GM12878 (cell line): ENCODE data around the gene SGIP1. TPM values are rescaled to one million over a fixed set of nuclear protein-coding genes. Genes with fewer than 3 reads are reported as not detected.

Experiments used
- ATAC-seq: fragments of 200-7000 bp; cut with Tn5 transposase; 3 replicates; pipeline ENCODE4 v1.9.1; 2020; ENCODE audit warnings: mild to moderate bottlenecking, moderate library complexity
- BruUV-seq: library from RNA; stranded (reverse); fragments of 400-500 nt; replicated peaks from 2 replicates; lab custom pipeline; 2021; lab: Mats Ljungman, UMichigan
- CTCF ChIA-PET: fragments of 300-600 bp; sonication (Branson Sonifier 250); formaldehyde crosslinking; extraction: SDS; loops from one replicate; lab custom pipeline; 2021; ENCODE audit warnings: inconsistent platforms; lab: Yijun Ruan, JAX
- POLR2A ChIA-PET: fragments of 350-600 bp; formaldehyde crosslinking; extraction: SDS; loops from one replicate; lab custom pipeline; 2021; ENCODE audit warnings: inconsistent platforms; lab: Charles Lee
- RAD21 ChIA-PET: fragments of 300-600 bp; sonication (Branson Sonifier 250); formaldehyde crosslinking; loops from one replicate; lab custom pipeline; 2023; ENCODE audit warnings: antibody characterized with exemption; ENCODE audit not compliant: unreplicated experiment; lab: Charles Lee
- SMC1A ChIA-PET: fragments of 300-600 bp; sonication (Branson Sonifier 250); formaldehyde crosslinking; loops from one replicate; lab custom pipeline; 2023; ENCODE audit not compliant: unreplicated experiment, uncharacterized antibody; lab: Charles Lee
- DNase-seq: peaks from one replicate; pipeline ENCODE4 v3.0.0-alpha.2; 2011; ENCODE audit warnings: low read depth, low spot score
- FAIRE-seq: peaks from 3 replicates; lab custom pipeline; 2011; peaks lifted over from hg19 to GRCh38; lab: Jason Lieb, UNC
- H2AFZ ChIP-seq: 2 replicates; pipeline ENCODE4 v1.6.0; 2011; ENCODE audit warnings: low read depth, low read length, control low read depth; ENCODE audit not compliant: control insufficient read depth
- H3K27ac ChIP-seq: 2 replicates; pipeline ENCODE4 v1.5.1; 2011; ENCODE audit warnings: control low read depth; ENCODE audit not compliant: control insufficient read depth, insufficient read depth
- H3K27me3 ChIP-seq, 2 experiments: replicated peaks in 1 of 2; 2 replicates each; pipeline versions ENCODE4 v1.6.0 to v1.6.1; 2011; ENCODE audit warnings: low read length in 1 of 2; ENCODE audit not compliant: control insufficient read depth in 2 of 2, insufficient read depth in 2 of 2
- H3K36me3 ChIP-seq, 2 experiments: 2 replicates each; pipeline ENCODE4 v1.5.1; 2011; ENCODE audit warnings: low read length in 1 of 2; ENCODE audit not compliant: control insufficient read depth in 2 of 2, insufficient read depth in 2 of 2
- H3K4me1 ChIP-seq: 2 replicates; pipeline ENCODE4 v1.6.1; 2011; ENCODE audit warnings: mild to moderate bottlenecking, low read length, moderate library complexity, mixed read lengths; ENCODE audit not compliant: control insufficient read depth, insufficient read depth
- H3K4me2 ChIP-seq: 2 replicates; pipeline ENCODE4 v1.6.0; 2011; ENCODE audit warnings: control low read depth; ENCODE audit not compliant: control insufficient read depth, insufficient read depth
- H3K4me3 ChIP-seq: fragments of 200-600 bp; sonication (generic); 2 replicates; pipeline ENCODE4 v1.5.1; 2016
- H3K79me2 ChIP-seq: 2 replicates; pipeline ENCODE4 v1.6.0; 2011; ENCODE audit warnings: low read length; ENCODE audit not compliant: control insufficient read depth, insufficient read depth
- H3K9ac ChIP-seq: 2 replicates; pipeline ENCODE4 v1.8.0; 2011; ENCODE audit warnings: low read length, control low read depth, mixed read lengths; ENCODE audit not compliant: control insufficient read depth, insufficient read depth
- H3K9me3 ChIP-seq: replicated peaks from 3 replicates; pipeline ENCODE4 v1.5.1; 2011; ENCODE audit warnings: mild to moderate bottlenecking, low read length; ENCODE audit not compliant: control insufficient read depth, insufficient read depth
- H4K20me1 ChIP-seq: 2 replicates; pipeline ENCODE4 v1.6.0; 2011; ENCODE audit not compliant: control insufficient read depth, insufficient read depth
- ATF7 ChIP-seq: fragments of 450-650 bp; IDR thresholded peaks from 2 replicates; pipeline ENCODE4 v1.6.1; 2016; ENCODE audit warnings: low read depth, mild to moderate bottlenecking
- BCL11A ChIP-seq: IDR thresholded peaks from 2 replicates; pipeline ENCODE4 v1.6.1; 2011; ENCODE audit warnings: low read depth, low read length
- MAX ChIP-seq: IDR thresholded peaks from 2 replicates; pipeline ENCODE4 v1.6.1; 2012; ENCODE audit warnings: low read depth, low read length, improper control_type of control experiment
- MXI1 ChIP-seq: fragments of 150-350 bp; IDR thresholded peaks from 2 replicates; pipeline ENCODE4 v1.6.1; 2011; ENCODE audit warnings: low read depth, mild to moderate bottlenecking, inconsistent platforms, low read length, improper control_type of control experiment
- ZNF274 ChIP-seq: IDR thresholded peaks from one replicate; pipeline ENCODE4 v1.8.0; 2011; ENCODE audit not compliant: insufficient read length, insufficient read depth
- ZNF592 ChIP-seq: fragments of 450-650 bp; IDR thresholded peaks from 2 replicates; pipeline ENCODE4 v1.6.1; 2017; ENCODE audit warnings: mild to moderate bottlenecking, moderate library complexity
- WGBS: methylation state at CpG from one replicate; pipeline ENCODE4 v1.1.6; 2016; ENCODE audit warnings: low lambda C conversion rate; ENCODE audit not compliant: insufficient replicate concordance, insufficient coverage; ENCODE audit errors: missing lambda C conversion rate; 5-methylcytosine and 5-hydroxymethylcytosine counted together
- in situ Hi-C: fragments of 300-500 bp; cut with MboI; formaldehyde crosslinking; loops from 9 replicates; pipeline ENCODE4 v1.14.3; 2018; ENCODE audit warnings: mixed read lengths
- intact Hi-C: fragments of 100-400 bp; cut with micrococcal nuclease; formaldehyde crosslinking; loops from one replicate; pipeline ENCODE4 v1.14.2; 2022; ENCODE audit not compliant: unreplicated experiment
- polyA plus RNA-seq, 11 experiments: library from polyadenylated mRNA; depleted of rRNA in 4 of 11; unstranded in 6 of 11; stranded (reverse) in 5 of 11; fragments of >200 nt; fragmentation: Nextera tagmentation in 4 of 11; fragmentation: Illumina TruSeq in 1 of 11; extraction: Ambion mirVana in 4 of 11; extraction: Trizol in 1 of 11; gene quantifications; 1 replicate in 1 of 11; 2 replicates in 10 of 11; pipeline versions ENCODE4 v1.2.1 to v1.2.3, GENCODE V29; 2011 to 2016; ENCODE audit warnings: inconsistent platforms in 2 of 11, missing spikeins in 2 of 11, low read depth in 1 of 11
- total RNA-seq, 4 experiments: library from RNA; depleted of rRNA in 3 of 4; stranded (reverse); fragments of >200 nt in 3 of 4; fragmentation: Illumina TruSeq in 1 of 4; extraction: Trizol in 1 of 4; gene quantifications; 2 replicates each; pipeline versions ENCODE4 v1.2.1 to v1.2.3, GENCODE V29; 2013 to 2021

SGIP1 gene
- total and polyA plus RNA-seq, 10 of the 15 experiments (the other 5 are each of a cell fraction or from before 2014, with no cell fraction given), result 0.15 TPM; not detected in 9

- H3K27me3 ChIP-seq, result no peaks in the 10 kb centered on the region
- H3K4me2 ChIP-seq, result no peak overlapping the region
- no peaks in the 10 kb centered on the region for H3K4me1 ChIP-seq
- BruUV-seq, result no TSS peak
- POLR2A ChIA-PET, result no interaction called here
- WGBS, result 3% methylated on average over 2 of the region's 2 CpGs
- H3K27ac ChIP-seq, result no peak overlapping the region
- RAD21 ChIA-PET, result no interaction called here
- ATAC-seq (no peak), DNase-seq (no peak), FAIRE-seq (no peak)
- no peaks in the 10 kb centered on the region for H3K79me2 ChIP-seq
- in situ Hi-C loops, result no loop called here
- no peak overlapping the region for H2AFZ ChIP-seq
- H4K20me1 ChIP-seq, result no peaks in the 10 kb centered on the region
- no peaks in the 10 kb centered on the region for H3K9me3 ChIP-seq
- CTCF ChIA-PET, result no interaction called here
- H3K4me3 ChIP-seq, result no peak overlapping the region
- SMC1A ChIA-PET, result no interaction called here
- TF ChIP-seq ATF7, result no peak
- no peak for TF ChIP-seq ZNF592
- no peak for TF ChIP-seq ZNF274
- no peak for TF ChIP-seq MXI1
- TF ChIP-seq BCL11A, result no peak
- no peak for TF ChIP-seq MAX
- no peak overlapping the region for H3K9ac ChIP-seq
- intact Hi-C loops, result no loop called here
- no peaks in the 10 kb centered on the region for H3K36me3 ChIP-seq
These were observed 178.9 kb downstream of the SGIP1 start for GRCh38 chr1:66712839-66713238.
